GM18511 (cell line): ENCODE measurements around the gene ZMYM2.

ENCODE experiments used
- ATAC-seq: cut with Tn5 transposase; IDR thresholded peaks from one replicate; pipeline ENCODE4 v1.9.1; 2021; ENCODE audit warnings: mild to moderate bottlenecking, moderate library complexity; ENCODE audit not compliant: unreplicated experiment

The ZMYM2 gene

GRCh38 chr13:20102525-20103180 lies 144.1 kb downstream of the ZMYM2 start:
- no peak for ATAC-seq

- no peak for ATAC-seq
Measured at GRCh38 chr13:20105161-20105689, 146.7 kb downstream of the ZMYM2 start.

- ATAC-seq = no peak
Measured at GRCh38 chr13:20106742-20107141, 148.2 kb downstream of the ZMYM2 start.

GRCh38 chr13:20109037-20109436 lies 150.5 kb downstream of the ZMYM2 start:
- no peak for ATAC-seq

DNA sequence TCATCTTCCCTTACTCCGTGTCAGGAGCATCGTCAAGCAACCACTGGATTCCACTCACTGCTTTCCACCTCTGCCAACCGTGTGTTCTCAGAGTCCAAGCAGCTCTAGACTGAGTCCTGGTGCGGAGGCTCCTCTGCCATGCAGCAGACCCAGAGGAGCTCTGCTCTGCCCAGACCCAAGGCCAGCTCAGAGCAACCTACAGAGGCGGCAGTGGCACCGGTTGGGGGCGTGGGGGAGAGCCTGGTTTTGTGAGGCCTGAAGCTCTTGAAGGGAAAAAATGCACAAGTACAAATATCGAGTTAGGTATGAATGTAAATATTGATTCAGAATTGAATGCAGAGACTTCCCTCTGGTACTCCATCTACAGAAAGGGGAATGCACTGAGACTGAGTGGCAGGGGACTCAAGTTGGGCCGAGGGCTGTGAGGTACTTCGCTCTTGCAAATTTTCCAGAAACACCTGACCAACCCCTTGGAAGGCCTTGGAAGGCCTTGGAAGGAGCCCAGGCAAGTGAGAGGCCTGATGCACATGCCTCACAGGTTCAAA lies 155.6 kb downstream of the ZMYM2 start:
- no peak for ATAC-seq

GRCh38 chr13:20116213-20116612 lies 157.7 kb downstream of the ZMYM2 start:
- no peak for ATAC-seq

GRCh38 chr13:20118268-20119140 lies 160.0 kb downstream of the ZMYM2 start:
- ATAC-seq = peak; percentile 44

- ATAC-seq = no peak
Measured at GRCh38 chr13:20119960-20120359, 161.4 kb downstream of the ZMYM2 start.

DNA sequence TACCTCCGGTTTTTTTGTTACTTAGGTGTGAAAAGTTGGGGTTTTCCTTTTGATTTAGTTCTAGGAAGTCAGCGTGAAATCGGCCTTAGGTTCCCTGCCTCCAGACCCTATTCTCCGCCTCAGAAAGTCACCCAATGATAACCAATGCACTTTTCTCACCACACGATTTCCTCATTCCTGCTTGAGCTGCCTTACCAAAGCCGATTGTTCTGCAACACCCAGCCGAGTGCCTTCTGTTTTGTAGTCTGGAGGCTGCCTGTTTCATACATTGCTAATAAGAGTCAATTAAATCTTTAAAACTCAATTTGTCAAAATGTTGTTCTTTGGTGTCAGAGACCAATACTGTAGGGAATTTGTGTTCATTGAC lies 162.6 kb downstream of the ZMYM2 start:
- ATAC-seq = no peak

DNA sequence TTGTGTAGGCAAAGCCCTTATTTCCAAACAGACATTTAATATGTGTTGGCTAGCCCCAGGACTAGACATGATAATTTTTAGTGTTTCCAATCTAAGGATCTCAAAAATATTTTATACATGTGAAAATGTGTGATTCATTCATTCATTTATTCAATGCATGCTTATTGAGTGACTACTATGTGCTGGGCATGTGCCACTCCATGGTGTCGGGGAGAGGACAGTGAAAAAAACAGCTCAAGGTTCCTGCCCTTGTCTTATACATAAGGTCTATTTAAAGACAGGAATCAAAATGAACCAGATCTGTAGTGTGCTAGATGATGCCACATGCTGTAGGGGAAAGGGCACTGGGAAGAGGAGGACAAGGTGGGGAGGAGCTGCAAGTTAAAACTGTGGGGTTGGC lies 165.8 kb downstream of the ZMYM2 start:
- ATAC-seq = no peak

GRCh38 chr13:20125129-20125782 lies 166.7 kb downstream of the ZMYM2 start:
- no peak for ATAC-seq

- ATAC-seq = no peak
Measured at GRCh38 chr13:20125783-20126165, 167.2 kb downstream of the ZMYM2 start.

- ATAC-seq = no peak
Measured at GRCh38 chr13:20126541-20127261, 168.2 kb downstream of the ZMYM2 start.

DNA sequence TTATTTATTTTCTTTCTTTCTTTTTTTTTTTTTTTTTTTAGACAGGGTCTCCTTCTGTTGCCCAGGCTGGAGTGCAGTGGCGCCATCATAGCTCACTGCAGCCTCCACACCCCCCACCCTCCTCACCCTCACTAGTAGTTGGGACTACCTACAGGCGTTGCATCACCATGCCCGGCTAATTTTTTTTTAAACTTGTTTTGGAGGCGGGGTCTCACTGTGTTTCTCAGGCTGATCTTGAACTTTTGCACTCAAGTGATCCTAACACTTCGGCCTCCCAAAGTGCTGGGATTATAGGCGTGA lies 168.7 kb downstream of the ZMYM2 start:
- peak; percentile 20 for ATAC-seq

DNA sequence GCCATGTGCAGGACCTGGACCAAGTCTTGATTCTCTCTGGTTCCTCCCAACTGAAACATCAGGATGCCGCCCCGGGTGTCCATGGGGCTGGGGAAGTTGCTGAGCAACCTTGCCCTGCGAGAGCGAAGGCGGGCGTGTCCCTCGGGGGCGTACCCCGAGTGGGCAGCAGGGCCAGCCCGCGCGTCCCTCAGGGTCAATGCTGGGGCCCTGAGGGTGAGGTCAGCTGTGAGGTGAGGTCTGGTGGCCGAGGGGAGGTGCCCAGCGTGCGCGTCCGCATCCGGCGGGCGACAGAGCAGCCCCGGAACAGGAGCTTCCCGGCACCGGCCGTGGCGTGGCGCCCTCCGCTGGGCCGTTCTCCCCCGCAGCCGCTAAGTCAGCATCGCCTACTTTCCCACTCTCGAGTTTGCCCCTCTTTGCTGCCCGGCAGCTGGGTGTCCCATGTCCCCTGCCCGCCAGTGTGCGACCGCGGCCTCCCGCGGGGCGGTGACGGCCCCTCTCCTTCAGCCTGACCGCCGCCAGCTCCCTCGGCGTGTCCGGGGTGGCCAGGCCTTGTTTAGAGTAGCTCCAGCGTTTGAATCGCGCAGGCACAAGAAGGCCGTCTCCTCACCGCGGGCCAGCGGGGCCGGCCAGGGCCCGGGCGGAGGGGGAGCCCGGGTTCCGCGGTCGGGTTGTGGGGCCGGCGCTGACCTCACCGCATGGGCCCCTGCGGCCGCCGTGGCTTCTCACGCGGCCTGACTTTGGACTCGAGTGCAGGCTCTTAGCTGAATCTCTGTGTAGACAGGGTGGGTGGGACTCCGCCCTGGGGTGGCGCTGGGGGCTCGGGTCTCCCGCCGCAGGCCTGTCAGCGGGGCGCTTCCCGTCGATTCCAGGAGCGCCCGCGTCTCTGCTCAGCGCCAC lies 169.3 kb downstream of the ZMYM2 start:
- peak; percentile 70 for ATAC-seq

- ATAC-seq = peak; percentile 19
Measured at GRCh38 chr13:20128459-20128931, 170.0 kb downstream of the ZMYM2 start.

DNA sequence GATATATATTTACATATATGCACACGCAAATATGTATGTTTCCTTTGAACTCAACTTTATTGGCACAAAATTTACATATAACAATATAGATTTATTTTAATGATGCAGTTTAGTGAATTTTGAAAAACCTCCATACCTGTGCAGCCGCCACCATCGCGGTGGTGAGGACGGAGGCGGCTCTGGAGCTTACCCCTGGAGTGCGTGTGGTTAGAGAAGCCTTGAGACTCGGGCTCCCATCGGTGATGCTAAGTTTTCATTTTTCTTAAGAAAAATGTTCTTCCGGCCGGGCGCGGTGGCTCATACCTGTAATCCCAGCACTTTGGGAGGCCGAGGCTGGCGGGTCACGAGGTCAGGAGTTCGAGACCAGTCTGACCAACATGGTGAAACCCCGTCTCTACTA lies 170.5 kb downstream of the ZMYM2 start:
- no peak for ATAC-seq

DNA sequence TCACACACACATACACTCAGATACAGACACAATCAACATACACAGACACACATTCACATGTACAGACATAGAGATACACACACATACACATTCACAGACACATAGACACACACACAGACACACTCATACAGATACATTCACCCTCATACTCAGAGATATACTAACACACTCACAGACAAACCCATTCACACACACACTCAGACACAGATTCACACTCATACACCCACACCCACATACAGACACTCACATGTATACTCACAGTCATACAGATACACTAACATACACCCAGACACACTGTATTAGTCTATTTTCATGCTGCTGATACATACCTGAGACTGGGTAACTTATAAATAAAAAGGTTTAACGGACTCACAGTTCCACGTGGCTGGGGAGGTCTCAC lies 171.5 kb downstream of the ZMYM2 start:
- no peak for ATAC-seq

DNA sequence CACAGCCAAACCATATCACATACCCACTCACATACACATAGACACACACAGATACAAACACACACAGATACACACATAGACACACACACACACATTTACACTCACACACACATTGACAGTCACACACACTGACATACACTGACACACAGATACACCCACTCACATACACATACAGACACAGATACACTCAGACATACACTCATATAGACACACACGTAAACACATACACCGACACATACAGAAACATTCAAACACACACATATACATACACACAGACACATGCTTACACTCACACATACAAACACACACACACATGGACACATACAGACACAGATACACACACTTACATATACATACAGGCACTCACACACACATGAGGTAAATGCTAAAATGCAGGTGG lies 172.1 kb downstream of the ZMYM2 start:
- no peak for ATAC-seq
